ENCODE results near the gene CLDND2. TPM values are rescaled to one million over a fixed set of nuclear protein-coding genes. Genes with fewer than 3 reads are reported as not detected.
A peak's percentile ranks its signal among the peaks of the same experiment; 100 is the strongest.

CLDND2 gene
- total RNA-seq, 1 donor from 2014 or later, result 0.84 TPM

GRCh38 chr19:51361239-51361638 is 7.6 kb downstream of the CLDND2 start:
- Histone ChIP-seq H3K9me3 (ENCODE audit: insufficient read depth, low read depth, low read length) (no peaks in the 10 kb centered on the region), H2AFZ (ENCODE audit: low read depth, low read length) (no peak overlapping the region), H3K4me2 (ENCODE audit: low read length) (no peak overlapping the region), H3K36me3 (ENCODE audit: insufficient read depth, low read length) (no peaks in the 10 kb centered on the region), H3K4me1 (ENCODE audit: insufficient read depth, low read length) (peaks cover 31% of the 10 kb centered on the region), H3K9ac (ENCODE audit: low read length) (no peak overlapping the region), H3K79me2 (ENCODE audit: insufficient read depth, low read length) (peaks cover 17% of the 10 kb centered on the region), H3K27ac (ENCODE audit: low read depth, low read length) (no peak overlapping the region), H3K27me3 (ENCODE audit: insufficient read depth, low read length) (no peaks in the 10 kb centered on the region), H4K20me1 (ENCODE audit: insufficient read depth, low read length) (peaks cover 9% of the 10 kb centered on the region), H3K4me3 (ENCODE audit: insufficient read depth, low read depth, low read length) (no peak overlapping the region)
- H3K4me3 Mint-ChIP-seq (ENCODE audit: unreplicated experiment), result no peak overlapping the region
- H3K9me3 Mint-ChIP-seq (ENCODE audit: unreplicated experiment), result no peaks in the 10 kb centered on the region
- no peak overlapping the region for H3K27ac Mint-ChIP-seq (ENCODE audit: unreplicated experiment)
- no peak for DNase-seq (ENCODE audit: low read depth)
- no peak for FAIRE-seq
- H3K27me3 Mint-ChIP-seq (ENCODE audit: low read depth, unreplicated experiment), result no peaks in the 10 kb centered on the region
- TF ChIP-seq EZH2 (IDR thresholded peaks at IDR 0.05; ENCODE audit: insufficient read depth, low read length), result no peak
- TF ChIP-seq CTCF (IDR thresholded peaks at IDR 0.05; ENCODE audit: insufficient read depth, low read depth, low read length), result no peak
- peaks cover 4% of the 10 kb centered on the region for H3K36me3 Mint-ChIP-seq (ENCODE audit: low read depth, unreplicated experiment)
- peaks cover 26% of the 10 kb centered on the region for H3K4me1 Mint-ChIP-seq (ENCODE audit: low read depth, unreplicated experiment)

GRCh38 chr19:51359294-51359693 is 9.5 kb downstream of the CLDND2 start:
- peaks cover 9% of the 10 kb centered on the region for H4K20me1 ChIP-seq (ENCODE audit: insufficient read depth, low read length)
- Mint-ChIP-seq H3K9me3 (ENCODE audit: unreplicated experiment) (no peaks in the 10 kb centered on the region), H3K36me3 (ENCODE audit: low read depth, unreplicated experiment) (peaks cover 6% of the 10 kb centered on the region), H3K4me3 (ENCODE audit: unreplicated experiment) (no peak overlapping the region), H3K27ac (ENCODE audit: unreplicated experiment) (peak overlapping the region; percentile 68), H3K27me3 (ENCODE audit: low read depth, unreplicated experiment) (no peaks in the 10 kb centered on the region), H3K4me1 (ENCODE audit: low read depth, unreplicated experiment) (peaks cover 25% of the 10 kb centered on the region)
- no peaks in the 10 kb centered on the region for H3K9me3 ChIP-seq (ENCODE audit: insufficient read depth, low read depth, low read length)
- FAIRE-seq (no peak), DNase-seq (ENCODE audit: low read depth) (peak; percentile 90)
- no peaks in the 10 kb centered on the region for H3K27me3 ChIP-seq (ENCODE audit: insufficient read depth, low read length)
- peak overlapping the region; percentile 48 for H3K27ac ChIP-seq (ENCODE audit: low read depth, low read length)
- H3K4me2 ChIP-seq (ENCODE audit: low read length), result peak overlapping the region; percentile 12
- H3K9ac ChIP-seq (ENCODE audit: low read length), result peak overlapping the region; percentile 43
- peaks cover 24% of the 10 kb centered on the region for H3K4me1 ChIP-seq (ENCODE audit: insufficient read depth, low read length)
- TF ChIP-seq CTCF (IDR thresholded peaks at IDR 0.05; ENCODE audit: insufficient read depth, low read depth, low read length), result no peak
- no peak for TF ChIP-seq EZH2 (IDR thresholded peaks at IDR 0.05; ENCODE audit: insufficient read depth, low read length)
- no peaks in the 10 kb centered on the region for H3K36me3 ChIP-seq (ENCODE audit: insufficient read depth, low read length)
- H3K4me3 ChIP-seq (ENCODE audit: insufficient read depth, low read depth, low read length), result no peak overlapping the region
- H2AFZ ChIP-seq (ENCODE audit: low read depth, low read length), result no peak overlapping the region
- peaks cover 8% of the 10 kb centered on the region for H3K79me2 ChIP-seq (ENCODE audit: insufficient read depth, low read length)

GRCh38 chr19:51357952-51358351 is 10.9 kb downstream of the CLDND2 start:
- peaks cover 9% of the 10 kb centered on the region for H4K20me1 ChIP-seq (ENCODE audit: insufficient read depth, low read length)
- Mint-ChIP-seq H3K4me1 (ENCODE audit: low read depth, unreplicated experiment) (peaks cover 16% of the 10 kb centered on the region), H3K27me3 (ENCODE audit: low read depth, unreplicated experiment) (no peaks in the 10 kb centered on the region)

More at GRCh38 chr19:51357952-51358351, 10.9 kb downstream of the CLDND2 start:
- Mint-ChIP-seq H3K4me3 (ENCODE audit: unreplicated experiment) (no peak overlapping the region), H3K9me3 (ENCODE audit: unreplicated experiment) (no peaks in the 10 kb centered on the region), H3K36me3 (ENCODE audit: low read depth, unreplicated experiment) (peaks cover 6% of the 10 kb centered on the region), H3K27ac (ENCODE audit: unreplicated experiment) (no peak overlapping the region)
- no peak overlapping the region for H3K9ac ChIP-seq (ENCODE audit: low read length)
- H3K4me2 ChIP-seq (ENCODE audit: low read length), result no peak overlapping the region
- H3K27me3 ChIP-seq (ENCODE audit: insufficient read depth, low read length), result no peaks in the 10 kb centered on the region
- no peaks in the 10 kb centered on the region for H3K79me2 ChIP-seq (ENCODE audit: insufficient read depth, low read length)
- H3K4me3 ChIP-seq (ENCODE audit: insufficient read depth, low read depth, low read length), result no peak overlapping the region
- no peak overlapping the region for H3K27ac ChIP-seq (ENCODE audit: low read depth, low read length)
- H3K4me1 ChIP-seq (ENCODE audit: insufficient read depth, low read length), result peaks cover 23% of the 10 kb centered on the region
- no peak overlapping the region for H2AFZ ChIP-seq (ENCODE audit: low read depth, low read length)
- H3K9me3 ChIP-seq (ENCODE audit: insufficient read depth, low read depth, low read length), result no peaks in the 10 kb centered on the region
- DNase-seq (ENCODE audit: low read depth), result no peak
- TF ChIP-seq EZH2 (IDR thresholded peaks at IDR 0.05; ENCODE audit: insufficient read depth, low read length) (no peak), CTCF (IDR thresholded peaks at IDR 0.05; ENCODE audit: insufficient read depth, low read depth, low read length) (no peak)
- H3K36me3 ChIP-seq (ENCODE audit: insufficient read depth, low read length), result no peaks in the 10 kb centered on the region
- no peak for FAIRE-seq

Measured in astrocyte (in vitro differentiated cells and primary cell).